Measurements from ENCODE around the gene MED27.

MED27 gene

GRCh38 chr9:131826053-131826452, 253.6 kb downstream of the MED27 start:
- ATAC-seq (ENCODE audit: low read depth): no peak
- no peaks in the 10 kb centered on the region for H3K4me1 ChIP-seq (ENCODE audit: insufficient read depth, poor library complexity, severe bottlenecking)
- H3K27ac ChIP-seq (ENCODE audit: poor library complexity, severe bottlenecking): no peak overlapping the region
- H3K9me3 ChIP-seq (ENCODE audit: severe bottlenecking): no peaks in the 10 kb centered on the region
- H3K4me3 ChIP-seq (ENCODE audit: severe bottlenecking): no peak overlapping the region
- peaks cover 26% of the 10 kb centered on the region for H3K27me3 ChIP-seq (ENCODE audit: insufficient read depth, poor library complexity, severe bottlenecking)
- H3K36me3 ChIP-seq (ENCODE audit: low read depth): no peaks in the 10 kb centered on the region
- TF ChIP-seq CTCF (IDR thresholded peaks at IDR 0.05; ENCODE audit: poor library complexity, severe bottlenecking): no peak
- DNase-seq (ENCODE audit: low spot score): no peak

GRCh38 chr9:131824953-131825495, 254.6 kb downstream of the MED27 start:
- no peak for ATAC-seq (ENCODE audit: low read depth)
- Histone ChIP-seq H3K4me3 (ENCODE audit: severe bottlenecking) (no peak overlapping the region), H3K27ac (ENCODE audit: poor library complexity, severe bottlenecking) (no peak overlapping the region), H3K4me1 (ENCODE audit: insufficient read depth, poor library complexity, severe bottlenecking) (no peaks in the 10 kb centered on the region), H3K36me3 (ENCODE audit: low read depth) (no peaks in the 10 kb centered on the region), H3K9me3 (ENCODE audit: severe bottlenecking) (no peaks in the 10 kb centered on the region), H3K27me3 (ENCODE audit: insufficient read depth, poor library complexity, severe bottlenecking) (peaks cover 30% of the 10 kb centered on the region)
- no peak for DNase-seq (ENCODE audit: low spot score)
- TF ChIP-seq CTCF (IDR thresholded peaks at IDR 0.05; ENCODE audit: poor library complexity, severe bottlenecking): no peak

- H3K4me3 ChIP-seq (ENCODE audit: severe bottlenecking): no peak overlapping the region
- H3K9me3 ChIP-seq (ENCODE audit: severe bottlenecking): no peaks in the 10 kb centered on the region
- DNase-seq (ENCODE audit: low spot score) (no peak), ATAC-seq (ENCODE audit: low read depth) (peak; percentile 26; the same call in 1 of the 3 replicates)
- H3K4me1 ChIP-seq (ENCODE audit: insufficient read depth, poor library complexity, severe bottlenecking): no peaks in the 10 kb centered on the region
- no peak overlapping the region for H3K27ac ChIP-seq (ENCODE audit: poor library complexity, severe bottlenecking)
- peaks cover 35% of the 10 kb centered on the region for H3K27me3 ChIP-seq (ENCODE audit: insufficient read depth, poor library complexity, severe bottlenecking)
- no peak for TF ChIP-seq CTCF (IDR thresholded peaks at IDR 0.05; ENCODE audit: poor library complexity, severe bottlenecking)
- no peaks in the 10 kb centered on the region for H3K36me3 ChIP-seq (ENCODE audit: low read depth)
Measured at GRCh38 chr9:131824155-131824594, 255.5 kb downstream of the MED27 start.

GRCh38 chr9:131823701-131824146, 255.9 kb downstream of the MED27 start:
- DNase-seq (ENCODE audit: low spot score): no peak
- TF ChIP-seq CTCF (IDR thresholded peaks at IDR 0.05; ENCODE audit: poor library complexity, severe bottlenecking): no peak
- H3K27ac ChIP-seq (ENCODE audit: poor library complexity, severe bottlenecking): no peak overlapping the region
- H3K9me3 ChIP-seq (ENCODE audit: severe bottlenecking): no peaks in the 10 kb centered on the region
- no peaks in the 10 kb centered on the region for H3K4me1 ChIP-seq (ENCODE audit: insufficient read depth, poor library complexity, severe bottlenecking)
- ATAC-seq (ENCODE audit: low read depth): no peak
- no peaks in the 10 kb centered on the region for H3K36me3 ChIP-seq (ENCODE audit: low read depth)
- peaks cover 35% of the 10 kb centered on the region for H3K27me3 ChIP-seq (ENCODE audit: insufficient read depth, poor library complexity, severe bottlenecking)
- H3K4me3 ChIP-seq (ENCODE audit: severe bottlenecking): no peak overlapping the region

- H3K36me3 ChIP-seq (ENCODE audit: low read depth): no peaks in the 10 kb centered on the region
- no peak for TF ChIP-seq CTCF (IDR thresholded peaks at IDR 0.05; ENCODE audit: poor library complexity, severe bottlenecking)
- DNase-seq (ENCODE audit: low spot score) (no peak), ATAC-seq (ENCODE audit: low read depth) (no peak)
- H3K27me3 ChIP-seq (ENCODE audit: insufficient read depth, poor library complexity, severe bottlenecking): peaks cover 24% of the 10 kb centered on the region
- no peaks in the 10 kb centered on the region for H3K9me3 ChIP-seq (ENCODE audit: severe bottlenecking)
- no peak overlapping the region for H3K27ac ChIP-seq (ENCODE audit: poor library complexity, severe bottlenecking)
- H3K4me1 ChIP-seq (ENCODE audit: insufficient read depth, poor library complexity, severe bottlenecking): no peaks in the 10 kb centered on the region
- no peak overlapping the region for H3K4me3 ChIP-seq (ENCODE audit: severe bottlenecking)
Measured at GRCh38 chr9:131818089-131818488, 261.6 kb downstream of the MED27 start.

All from RWPE2 (cell line).